ENCODE data around the gene ARHGDIA.

ARHGDIA gene

DNA sequence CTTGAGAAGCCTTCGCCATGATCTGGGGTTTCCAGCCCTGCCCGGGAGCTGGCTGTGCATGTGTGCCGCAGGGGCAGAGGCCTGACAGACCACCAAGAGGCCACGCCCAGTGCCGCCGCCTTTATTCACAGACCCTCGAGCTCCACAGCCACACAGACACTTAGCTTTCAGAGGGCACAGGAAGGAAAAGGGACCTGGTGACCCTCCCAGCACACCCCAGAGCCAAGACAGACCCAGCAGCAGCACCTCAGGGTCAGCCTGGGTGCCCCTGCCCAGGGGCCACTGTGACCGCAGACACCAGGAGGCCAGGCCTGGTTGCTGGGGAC, 48.9 kb downstream of the ARHGDIA start:
- Histone ChIP-seq H2AFZ (ENCODE audit: low read length) (no peak overlapping the region), H2AK5ac (ENCODE audit: low read depth, low read length) (no peak overlapping the region), H3K4me3 (ENCODE audit: low read length in 2 of 2) (no peak overlapping the region), H3K14ac (ENCODE audit: low read length) (no peak overlapping the region), H2BK120ac (ENCODE audit: low read depth, low read length) (no peak overlapping the region), H2BK15ac (ENCODE audit: low read length) (no peak overlapping the region), H4K8ac (ENCODE audit: low read depth, low read length) (no peak overlapping the region), H3K23ac (ENCODE audit: low read depth, low read length, poor library complexity) (peak overlapping the region; percentile 17), H3K9me3 (replicated peaks in 1 of 2; ENCODE audit: control insufficient read depth in 2 of 2, insufficient read depth in 1 of 2, low read depth in 1 of 2, low read length in 2 of 2) (no peaks in the 10 kb centered on the region), H3K79me1 (ENCODE audit: low read depth, low read length) (peaks cover 8% of the 10 kb centered on the region), H3K18ac (ENCODE audit: low read length) (peak overlapping the region; percentile 38), H4K91ac (ENCODE audit: low read depth, low read length, poor library complexity) (no peak overlapping the region), H3K36me3 (replicated peaks in 1 of 2; ENCODE audit: control insufficient read depth in 2 of 2, insufficient read depth in 2 of 2, low read length in 2 of 2) (peaks cover 3 to 28% of the 10 kb centered on the region in 2 donors), H3K27me3 (ENCODE audit: control insufficient read depth in 3 of 3, insufficient read depth in 3 of 3, low read depth in 1 of 3, low read length in 3 of 3) (no peaks in the 10 kb centered on the region), H3K4me1 (ENCODE audit: control insufficient read depth in 2 of 2, insufficient read depth in 1 of 2, low read depth in 1 of 2, low read length in 2 of 2) (peaks cover 0 to 8% of the 10 kb centered on the region in 2 donors), H2BK12ac (ENCODE audit: low read length) (no peak overlapping the region), H3K27ac (replicated peaks; ENCODE audit: low read length) (no peak overlapping the region), H2BK5ac (ENCODE audit: low read length) (no peak overlapping the region), H3K4me2 (ENCODE audit: insufficient read depth, low read length, poor library complexity, severe bottlenecking) (no peak overlapping the region), H3K4ac (ENCODE audit: low read length) (no peak overlapping the region), H3K9ac (ENCODE audit: low read depth, low read length, poor library complexity) (no peak overlapping the region)
- DNase-seq (ENCODE audit: low spot score) = no peak
- WGBS, 2 donors (ENCODE audit: extremely low coverage in 2 of 2, insufficient read length in 2 of 2, insufficient replicate concordance in 1 of 2) = no CpG with 5 or more reads among the region's 8 CpGs

DNA sequence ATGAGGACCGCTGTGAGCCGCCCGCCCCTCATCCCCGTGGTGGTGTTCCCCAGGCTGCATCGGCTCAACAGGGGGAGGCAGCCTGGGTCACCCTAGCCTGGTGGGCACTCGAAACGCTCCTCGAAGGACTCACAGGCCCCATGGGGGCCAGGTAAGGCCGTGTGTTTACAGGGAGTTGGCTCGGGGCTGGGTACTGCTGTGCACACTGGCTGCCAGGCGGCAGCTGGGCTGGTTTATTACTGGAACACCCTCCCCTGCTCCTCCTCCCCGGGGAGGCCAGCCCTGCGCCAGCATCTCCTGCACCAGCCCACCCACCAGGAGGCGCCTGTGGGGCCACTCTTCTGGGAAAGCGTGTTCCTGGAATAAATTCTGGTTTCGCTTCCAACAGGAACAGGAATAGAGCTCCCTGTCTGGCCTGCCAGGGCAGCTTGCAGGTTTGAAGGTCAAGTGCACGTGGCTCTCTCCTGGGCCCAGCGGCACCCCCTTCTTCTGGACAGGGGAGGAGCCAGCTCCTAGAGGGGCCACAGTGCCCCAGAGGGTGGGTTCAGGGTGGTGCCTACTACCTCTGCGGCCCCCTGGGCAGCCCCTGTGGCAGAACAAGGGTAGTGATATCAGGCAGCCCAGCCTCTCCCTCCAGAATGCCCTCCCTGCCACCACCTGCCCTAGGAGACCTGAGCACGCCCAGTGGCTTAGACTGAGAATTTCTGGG, 49.4 kb downstream of the ARHGDIA start:
- H3K23ac ChIP-seq (ENCODE audit: low read depth, low read length, poor library complexity) = peak overlapping the region; percentile 73
- H2BK5ac ChIP-seq (ENCODE audit: low read length) = peak overlapping the region; percentile 24
- no peaks in the 10 kb centered on the region for H3K9me3 ChIP-seq (replicated peaks in 1 of 2; ENCODE audit: control insufficient read depth in 2 of 2, insufficient read depth in 1 of 2, low read depth in 1 of 2, low read length in 2 of 2)
- H4K8ac ChIP-seq (ENCODE audit: low read depth, low read length) = peak overlapping the region; percentile 65
- H3K4ac ChIP-seq (ENCODE audit: low read length) = no peak overlapping the region
- no peak overlapping the region for H3K27ac ChIP-seq (replicated peaks; ENCODE audit: low read length)
- H3K4me1 ChIP-seq (ENCODE audit: control insufficient read depth in 2 of 2, insufficient read depth in 1 of 2, low read depth in 1 of 2, low read length in 2 of 2) = peaks cover 0 to 8% of the 10 kb centered on the region in 2 donors
- H3K9ac ChIP-seq (ENCODE audit: low read depth, low read length, poor library complexity) = no peak overlapping the region
- no peak overlapping the region for H2BK12ac ChIP-seq (ENCODE audit: low read length)
- no peak for DNase-seq (ENCODE audit: low spot score)
- H3K36me3 ChIP-seq (replicated peaks in 1 of 2; ENCODE audit: control insufficient read depth in 2 of 2, insufficient read depth in 2 of 2, low read length in 2 of 2) = peaks cover 3 to 28% of the 10 kb centered on the region in 2 donors
- no peak overlapping the region for H2BK120ac ChIP-seq (ENCODE audit: low read depth, low read length)
- peak overlapping the region; percentile 70 for H2AK5ac ChIP-seq (ENCODE audit: low read depth, low read length)
- WGBS, 2 donors (ENCODE audit: extremely low coverage in 2 of 2, insufficient read length in 2 of 2, insufficient replicate concordance in 1 of 2) = no CpG with 5 or more reads among the region's 20 CpGs
- no peak overlapping the region for H4K91ac ChIP-seq (ENCODE audit: low read depth, low read length, poor library complexity)
- H3K18ac ChIP-seq (ENCODE audit: low read length) = no peak overlapping the region
- no peak overlapping the region for H2BK15ac ChIP-seq (ENCODE audit: low read length)
- H2AFZ ChIP-seq (ENCODE audit: low read length) = no peak overlapping the region
- H3K4me2 ChIP-seq (ENCODE audit: insufficient read depth, low read length, poor library complexity, severe bottlenecking) = no peak overlapping the region
- no peaks in the 10 kb centered on the region for H3K27me3 ChIP-seq (ENCODE audit: control insufficient read depth in 3 of 3, insufficient read depth in 3 of 3, low read depth in 1 of 3, low read length in 3 of 3)
- H3K14ac ChIP-seq (ENCODE audit: low read length) = no peak overlapping the region
- H3K79me1 ChIP-seq (ENCODE audit: low read depth, low read length) = peaks cover 8% of the 10 kb centered on the region
- H3K4me3 ChIP-seq (ENCODE audit: low read length in 2 of 2) = no peak overlapping the region

DNA sequence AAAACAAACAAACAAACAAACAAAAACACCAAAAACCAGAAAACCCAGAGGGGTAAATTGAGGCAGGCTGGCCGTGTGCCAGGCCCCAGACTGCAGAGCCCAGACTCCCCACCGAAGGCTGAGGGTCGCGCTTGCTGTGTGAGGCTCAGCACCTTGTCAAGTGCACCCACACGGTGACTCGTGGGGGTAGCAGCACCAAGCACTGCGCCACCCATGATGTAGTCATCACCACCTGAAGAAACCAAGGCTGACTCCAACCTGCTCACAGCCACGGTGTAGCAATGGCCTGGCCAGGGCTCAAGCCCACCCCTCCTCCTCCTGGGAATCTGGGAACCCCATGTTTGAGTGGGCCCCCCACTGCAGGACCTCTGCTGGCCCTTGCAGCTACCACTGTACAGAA, 50.0 kb downstream of the ARHGDIA start:
- WGBS, 2 donors (ENCODE audit: extremely low coverage in 2 of 2, insufficient read length in 2 of 2, insufficient replicate concordance in 1 of 2) = no CpG with 5 or more reads among the region's 8 CpGs
- H3K9me3 ChIP-seq (replicated peaks in 1 of 2; ENCODE audit: control insufficient read depth in 2 of 2, insufficient read depth in 1 of 2, low read depth in 1 of 2, low read length in 2 of 2) = no peaks in the 10 kb centered on the region
- no peak for DNase-seq (ENCODE audit: low spot score)
- H2BK120ac ChIP-seq (ENCODE audit: low read depth, low read length) = no peak overlapping the region
- no peak overlapping the region for H3K4me2 ChIP-seq (ENCODE audit: insufficient read depth, low read length, poor library complexity, severe bottlenecking)
- H3K4me1 ChIP-seq (ENCODE audit: control insufficient read depth in 2 of 2, insufficient read depth in 1 of 2, low read depth in 1 of 2, low read length in 2 of 2) = peaks cover 0 to 8% of the 10 kb centered on the region in 2 donors
- no peak overlapping the region for H3K18ac ChIP-seq (ENCODE audit: low read length)
- H3K27ac ChIP-seq (replicated peaks; ENCODE audit: low read length) = no peak overlapping the region
- peak overlapping the region; percentile 24 for H2BK5ac ChIP-seq (ENCODE audit: low read length)
- H3K36me3 ChIP-seq (replicated peaks in 1 of 2; ENCODE audit: control insufficient read depth in 2 of 2, insufficient read depth in 2 of 2, low read length in 2 of 2) = peaks cover 3 to 28% of the 10 kb centered on the region in 2 donors
- no peak overlapping the region for H3K4ac ChIP-seq (ENCODE audit: low read length)
- no peak overlapping the region for H3K9ac ChIP-seq (ENCODE audit: low read depth, low read length, poor library complexity)
- no peak overlapping the region for H3K14ac ChIP-seq (ENCODE audit: low read length)
- peak overlapping the region; percentile 70 for H2AK5ac ChIP-seq (ENCODE audit: low read depth, low read length)
- H2AFZ ChIP-seq (ENCODE audit: low read length) = no peak overlapping the region
- peak overlapping the region; percentile 65 for H4K8ac ChIP-seq (ENCODE audit: low read depth, low read length)
- H3K4me3 ChIP-seq (ENCODE audit: low read length in 2 of 2) = no peak overlapping the region
- H4K91ac ChIP-seq (ENCODE audit: low read depth, low read length, poor library complexity) = no peak overlapping the region
- no peak overlapping the region for H2BK12ac ChIP-seq (ENCODE audit: low read length)
- H3K27me3 ChIP-seq (ENCODE audit: control insufficient read depth in 3 of 3, insufficient read depth in 3 of 3, low read depth in 1 of 3, low read length in 3 of 3) = no peaks in the 10 kb centered on the region
- H3K23ac ChIP-seq (ENCODE audit: low read depth, low read length, poor library complexity) = peak overlapping the region; percentile 73
- peaks cover 7% of the 10 kb centered on the region for H3K79me1 ChIP-seq (ENCODE audit: low read depth, low read length)
- H2BK15ac ChIP-seq (ENCODE audit: low read length) = no peak overlapping the region

DNA sequence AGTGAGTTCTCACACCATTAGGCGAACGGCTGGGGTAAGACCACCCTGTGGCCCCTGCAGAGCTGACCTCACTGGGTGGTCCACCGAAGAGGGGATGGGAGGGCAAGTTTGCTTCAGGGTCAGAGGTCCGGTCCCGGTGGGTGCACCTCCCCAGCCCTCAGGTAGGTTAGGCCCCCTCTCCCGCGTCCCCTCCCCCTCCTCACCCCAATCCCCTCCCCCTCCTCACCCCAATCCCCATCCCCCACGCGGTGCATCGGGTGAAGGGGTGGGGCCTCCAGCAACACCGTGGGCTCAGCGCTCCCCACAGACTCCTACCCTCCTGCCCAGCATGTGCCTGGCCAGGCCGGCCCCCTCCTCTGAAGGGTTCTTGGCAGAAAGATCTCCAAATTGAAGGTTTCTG, 51.4 kb downstream of the ARHGDIA start:
- no peak for DNase-seq (ENCODE audit: low spot score)
- Histone ChIP-seq H2BK5ac (ENCODE audit: low read length) (no peak overlapping the region), H3K9me3 (replicated peaks in 1 of 2; ENCODE audit: control insufficient read depth in 2 of 2, insufficient read depth in 1 of 2, low read depth in 1 of 2, low read length in 2 of 2) (no peaks in the 10 kb centered on the region), H2BK15ac (ENCODE audit: low read length) (no peak overlapping the region), H4K8ac (ENCODE audit: low read depth, low read length) (no peak overlapping the region), H3K36me3 (replicated peaks in 1 of 2; ENCODE audit: control insufficient read depth in 2 of 2, insufficient read depth in 2 of 2, low read length in 2 of 2) (peaks cover 3 to 27% of the 10 kb centered on the region in 2 donors), H2BK12ac (ENCODE audit: low read length) (no peak overlapping the region), H3K4me2 (ENCODE audit: insufficient read depth, low read length, poor library complexity, severe bottlenecking) (no peak overlapping the region), H3K9ac (ENCODE audit: low read depth, low read length, poor library complexity) (no peak overlapping the region), H2BK120ac (ENCODE audit: low read depth, low read length) (no peak overlapping the region), H3K14ac (ENCODE audit: low read length) (no peak overlapping the region), H3K4me3 (ENCODE audit: low read length in 2 of 2) (no peak overlapping the region), H4K91ac (ENCODE audit: low read depth, low read length, poor library complexity) (no peak overlapping the region), H3K27me3 (ENCODE audit: control insufficient read depth in 3 of 3, insufficient read depth in 3 of 3, low read depth in 1 of 3, low read length in 3 of 3) (peaks cover 0 to 4% (median 0%) of the 10 kb centered on the region in 3 experiments), H3K79me1 (ENCODE audit: low read depth, low read length) (no peaks in the 10 kb centered on the region), H3K18ac (ENCODE audit: low read length) (peak overlapping the region; percentile 81), H3K4ac (ENCODE audit: low read length) (no peak overlapping the region), H3K23ac (ENCODE audit: low read depth, low read length, poor library complexity) (peak overlapping the region; percentile 25), H2AK5ac (ENCODE audit: low read depth, low read length) (peak overlapping the region; percentile 22), H2AFZ (ENCODE audit: low read length) (no peak overlapping the region), H3K4me1 (ENCODE audit: control insufficient read depth in 2 of 2, insufficient read depth in 1 of 2, low read depth in 1 of 2, low read length in 2 of 2) (peaks cover 3 to 8% of the 10 kb centered on the region in 2 donors), H3K27ac (replicated peaks; ENCODE audit: low read length) (no peak overlapping the region)
- no CpG with 5 or more reads among the region's 13 CpGs for WGBS, 2 donors (ENCODE audit: extremely low coverage in 2 of 2, insufficient read length in 2 of 2, insufficient replicate concordance in 1 of 2)
